Progenitor cell of endocrine pancreas (in vitro differentiated cells): ENCODE results near the gene CCDC85C. TPM values are rescaled to one million over a fixed set of nuclear protein-coding genes. Genes with fewer than 3 reads are reported as not detected.

Source experiments
- DNase-seq: peaks from one replicate; pipeline ENCODE4 v3.0.0; 2021; ENCODE audit warnings: low spot score; ENCODE audit not compliant: unreplicated experiment
- H3K27ac Mint-ChIP-seq: 2 replicates; pipeline ENCODE4 v1.8.0; 2021; ENCODE audit warnings: mild to moderate bottlenecking, moderate library complexity, mixed read lengths
- H3K27me3 Mint-ChIP-seq: 2 replicates; pipeline ENCODE4 v1.8.0; 2021; ENCODE audit warnings: mixed read lengths
- H3K36me3 Mint-ChIP-seq: 2 replicates; pipeline ENCODE4 v1.8.0; 2022; ENCODE audit warnings: mixed read lengths; ENCODE audit not compliant: insufficient read depth
- H3K4me1 Mint-ChIP-seq: 2 replicates; pipeline ENCODE4 v1.8.0; 2021; ENCODE audit warnings: low read depth, mixed read lengths
- H3K4me3 Mint-ChIP-seq: 2 replicates; pipeline ENCODE4 v1.8.0; 2021; ENCODE audit warnings: low read depth, mild to moderate bottlenecking, moderate library complexity, mixed read lengths
- H3K9me3 Mint-ChIP-seq: 2 replicates; pipeline ENCODE4 v1.8.0; 2021; ENCODE audit warnings: low read depth, mixed read lengths
- CTCF ChIP-seq: fragments of 200-600 bp; sonication (generic); IDR thresholded peaks from one replicate; pipeline ENCODE4 v1.5.0; 2021; ENCODE audit warnings: antibody characterized with exemption, mild to moderate bottlenecking; ENCODE audit not compliant: unreplicated experiment
- total RNA-seq: library from RNA; stranded (reverse); gene quantifications from 2 replicates; pipeline ENCODE4 v1.2.1, GENCODE V29; 2021

The CCDC85C gene
- total RNA-seq, 1 donor from 2014 or later: 44.9 TPM

DNA sequence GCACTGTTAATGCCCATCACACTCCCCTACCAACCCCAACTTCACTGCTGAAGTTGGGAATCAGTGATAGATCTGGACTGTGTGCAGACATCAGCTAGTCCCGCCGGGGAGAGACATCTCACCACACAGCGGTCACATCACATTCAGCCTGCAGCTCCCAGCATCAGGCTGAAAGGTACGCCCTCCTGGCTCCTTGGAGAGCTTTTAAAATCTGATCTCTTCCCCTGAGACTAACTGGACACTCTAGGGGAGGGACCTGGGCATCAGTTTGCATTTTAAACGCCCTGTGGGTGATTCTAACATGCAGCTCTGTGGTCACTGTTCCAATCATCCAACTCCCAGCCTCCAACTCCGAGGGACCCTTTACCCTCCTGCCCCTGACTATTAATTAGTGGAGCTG lies 58.4 kb downstream of the CCDC85C start:
- no peak overlapping the region for H3K4me3 Mint-ChIP-seq
- DNase-seq: no peak
- peaks cover 33% of the 10 kb centered on the region for H3K4me1 Mint-ChIP-seq
- no peaks in the 10 kb centered on the region for H3K27me3 Mint-ChIP-seq
- no peaks in the 10 kb centered on the region for H3K9me3 Mint-ChIP-seq
- H3K36me3 Mint-ChIP-seq: no peaks in the 10 kb centered on the region
- H3K27ac Mint-ChIP-seq: no peak overlapping the region
- no peak for TF ChIP-seq CTCF

DNA sequence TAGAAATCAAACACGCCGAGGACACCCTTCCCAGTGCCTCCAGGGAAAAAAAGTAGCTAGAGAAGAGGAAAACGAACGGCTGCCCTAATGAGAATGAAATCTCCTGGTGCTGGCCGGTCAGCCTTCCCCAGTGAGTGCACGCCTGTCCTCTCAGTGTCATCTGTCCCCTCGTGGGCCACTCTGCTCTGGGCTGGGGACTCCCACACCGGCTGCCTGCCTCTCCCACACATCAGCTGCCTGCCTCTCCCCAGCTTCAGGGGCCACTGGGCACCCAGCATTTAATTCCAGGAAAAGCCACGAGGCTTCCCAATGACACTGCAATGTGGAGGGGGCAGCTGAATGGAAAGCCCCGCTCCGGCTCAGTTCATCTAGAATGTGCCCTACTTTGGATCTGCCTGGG lies 59.0 kb downstream of the CCDC85C start:
- no peaks in the 10 kb centered on the region for H3K9me3 Mint-ChIP-seq
- DNase-seq: no peak
- no peak for TF ChIP-seq CTCF
- peaks cover 30% of the 10 kb centered on the region for H3K4me1 Mint-ChIP-seq
- no peak overlapping the region for H3K4me3 Mint-ChIP-seq
- no peaks in the 10 kb centered on the region for H3K27me3 Mint-ChIP-seq
- no peaks in the 10 kb centered on the region for H3K36me3 Mint-ChIP-seq
- H3K27ac Mint-ChIP-seq: peak overlapping the region; percentile 55

- Mint-ChIP-seq H3K36me3 (no peaks in the 10 kb centered on the region), H3K4me1 (peaks cover 25% of the 10 kb centered on the region), H3K4me3 (no peak overlapping the region), H3K9me3 (no peaks in the 10 kb centered on the region), H3K27me3 (no peaks in the 10 kb centered on the region), H3K27ac (no peak overlapping the region)
- TF ChIP-seq CTCF: no peak
- no peak for DNase-seq
Observed at GRCh38 chr14:99543985-99544384, 60.0 kb downstream of the CCDC85C start.

GRCh38 chr14:99543370-99543769 lies 60.6 kb downstream of the CCDC85C start:
- H3K4me1 Mint-ChIP-seq: peaks cover 22% of the 10 kb centered on the region
- no peaks in the 10 kb centered on the region for H3K9me3 Mint-ChIP-seq
- no peak for DNase-seq
- H3K36me3 Mint-ChIP-seq: no peaks in the 10 kb centered on the region
- no peak for TF ChIP-seq CTCF
- H3K4me3 Mint-ChIP-seq: no peak overlapping the region
- H3K27me3 Mint-ChIP-seq: no peaks in the 10 kb centered on the region
- H3K27ac Mint-ChIP-seq: no peak overlapping the region

GRCh38 chr14:99542566-99542965 lies 61.4 kb downstream of the CCDC85C start:
- Mint-ChIP-seq H3K36me3 (no peaks in the 10 kb centered on the region), H3K27me3 (no peaks in the 10 kb centered on the region), H3K9me3 (no peaks in the 10 kb centered on the region), H3K4me3 (no peak overlapping the region), H3K4me1 (peaks cover 25% of the 10 kb centered on the region), H3K27ac (no peak overlapping the region)
- TF ChIP-seq CTCF: no peak
- no peak for DNase-seq
